ENCODE data around the gene CREB3L2.

DNA sequence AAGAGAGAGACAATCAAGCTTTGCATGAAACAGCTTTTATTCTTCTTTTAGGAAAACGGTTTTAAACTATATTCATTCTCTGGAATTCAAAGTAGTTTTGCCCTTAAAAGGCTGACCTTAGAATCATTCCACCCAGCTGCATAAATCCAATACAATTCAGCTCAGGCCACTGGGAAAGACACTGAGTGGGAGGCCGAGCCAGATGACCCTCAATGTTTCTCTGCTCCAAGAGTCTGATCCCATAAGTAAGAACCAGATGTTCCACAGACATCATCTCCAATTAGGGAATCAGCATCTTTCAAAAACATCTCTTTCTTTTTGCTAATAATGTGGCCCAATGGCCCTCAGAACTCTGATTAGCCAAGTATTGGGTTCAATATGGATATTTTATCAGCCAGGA, 26.1 kb downstream of the CREB3L2 start:
- TF ChIP-seq, protein P1, sequence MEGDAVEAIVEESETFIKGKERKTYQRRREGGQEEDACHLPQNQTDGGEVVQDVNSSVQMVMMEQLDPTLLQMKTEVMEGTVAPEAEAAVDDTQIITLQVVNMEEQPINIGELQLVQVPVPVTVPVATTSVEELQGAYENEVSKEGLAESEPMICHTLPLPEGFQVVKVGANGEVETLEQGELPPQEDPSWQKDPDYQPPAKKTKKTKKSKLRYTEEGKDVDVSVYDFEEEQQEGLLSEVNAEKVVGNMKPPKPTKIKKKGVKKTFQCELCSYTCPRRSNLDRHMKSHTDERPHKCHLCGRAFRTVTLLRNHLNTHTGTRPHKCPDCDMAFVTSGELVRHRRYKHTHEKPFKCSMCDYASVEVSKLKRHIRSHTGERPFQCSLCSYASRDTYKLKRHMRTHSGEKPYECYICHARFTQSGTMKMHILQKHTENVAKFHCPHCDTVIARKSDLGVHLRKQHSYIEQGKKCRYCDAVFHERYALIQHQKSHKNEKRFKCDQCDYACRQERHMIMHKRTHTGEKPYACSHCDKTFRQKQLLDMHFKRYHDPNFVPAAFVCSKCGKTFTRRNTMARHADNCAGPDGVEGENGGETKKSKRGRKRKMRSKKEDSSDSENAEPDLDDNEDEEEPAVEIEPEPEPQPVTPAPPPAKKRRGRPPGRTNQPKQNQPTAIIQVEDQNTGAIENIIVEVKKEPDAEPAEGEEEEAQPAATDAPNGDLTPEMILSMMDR (IDR thresholded peaks at IDR 0.05) = no peak
- no peak for TF ChIP-seq RFX5 (IDR thresholded peaks at IDR 0.05; ENCODE audit: low read length)
- TF ChIP-seq GABPA (IDR thresholded peaks at IDR 0.05; ENCODE audit: low read depth) = no peak
- no peak for TF ChIP-seq POLR2AphosphoS5 (IDR thresholded peaks at IDR 0.05; ENCODE audit: low read depth, low read length)
- no peak for TF ChIP-seq JUND (IDR thresholded peaks at IDR 0.05)
- TF ChIP-seq, protein P2, sequence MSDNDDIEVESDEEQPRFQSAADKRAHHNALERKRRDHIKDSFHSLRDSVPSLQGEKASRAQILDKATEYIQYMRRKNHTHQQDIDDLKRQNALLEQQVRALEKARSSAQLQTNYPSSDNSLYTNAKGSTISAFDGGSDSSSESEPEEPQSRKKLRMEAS (IDR thresholded peaks at IDR 0.05; ENCODE audit: low read depth) = no peak
- TF ChIP-seq YY1 (IDR thresholded peaks at IDR 0.05; ENCODE audit: low read depth) = no peak
- TF ChIP-seq, protein P3, sequence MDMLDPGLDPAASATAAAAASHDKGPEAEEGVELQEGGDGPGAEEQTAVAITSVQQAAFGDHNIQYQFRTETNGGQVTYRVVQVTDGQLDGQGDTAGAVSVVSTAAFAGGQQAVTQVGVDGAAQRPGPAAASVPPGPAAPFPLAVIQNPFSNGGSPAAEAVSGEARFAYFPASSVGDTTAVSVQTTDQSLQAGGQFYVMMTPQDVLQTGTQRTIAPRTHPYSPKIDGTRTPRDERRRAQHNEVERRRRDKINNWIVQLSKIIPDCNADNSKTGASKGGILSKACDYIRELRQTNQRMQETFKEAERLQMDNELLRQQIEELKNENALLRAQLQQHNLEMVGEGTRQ (IDR thresholded peaks at IDR 0.05; ENCODE audit: borderline replicate concordance, low read depth, low read length) = no peak
- no peak for TF ChIP-seq GATA2 (CRISPR knock-in tag; IDR thresholded peaks at IDR 0.05)
- TF ChIP-seq RAD21 (IDR thresholded peaks at IDR 0.05; ENCODE audit: low read length) = no peak

Measured in SK-N-SH (cell line).